ENCODE results near the gene IL19. TPM values are rescaled to one million over a fixed set of nuclear protein-coding genes. Genes with fewer than 3 reads are reported as not detected.

Gene IL19
- total RNA-seq, 6 experiments from 2014 or later = not detected

DNA sequence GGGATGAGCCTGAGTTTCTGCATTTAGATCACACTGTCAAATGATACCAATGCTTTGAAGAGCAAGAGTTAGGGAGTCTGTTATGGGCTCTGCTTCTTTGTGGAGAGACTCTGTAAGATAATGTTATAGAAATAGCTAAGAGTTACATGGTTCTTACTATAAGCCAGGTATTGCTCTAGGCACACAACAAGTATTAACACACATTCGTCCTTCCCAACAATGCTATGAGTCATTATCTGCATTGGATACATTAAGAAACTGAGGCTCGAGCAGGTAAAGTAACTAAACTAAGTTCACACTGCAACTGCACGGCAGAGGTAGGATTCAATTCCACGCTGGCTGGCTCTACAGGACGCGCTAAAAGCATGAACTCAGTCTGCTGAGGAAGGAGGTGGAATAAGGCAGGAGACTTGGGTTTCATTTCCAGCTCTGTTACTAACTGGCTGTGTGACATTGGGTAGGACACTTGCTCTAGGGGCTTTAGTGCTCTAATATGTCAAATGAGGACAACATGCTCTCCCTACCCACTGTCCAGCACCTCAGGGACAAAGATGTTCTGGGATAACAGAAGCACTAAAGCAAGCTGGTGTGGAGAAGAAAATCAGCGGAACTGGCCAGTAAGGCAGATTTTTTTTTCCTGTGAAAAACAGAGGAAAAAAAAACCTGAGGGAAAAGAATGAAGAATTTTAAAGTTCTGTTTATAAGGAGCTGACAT lies 71.2 kb downstream of the IL19 start:
- no peak overlapping the region for H3K4me3 Mint-ChIP-seq
- no peak for DNase-seq
- no peak overlapping the region for H3K27ac Mint-ChIP-seq
- H3K9me3 Mint-ChIP-seq = no peaks in the 10 kb centered on the region
- peaks cover 20% of the 10 kb centered on the region for H3K4me1 Mint-ChIP-seq (ENCODE audit: low read depth)
- no peaks in the 10 kb centered on the region for H3K36me3 Mint-ChIP-seq (ENCODE audit: low read depth)
- TF ChIP-seq, protein P1, sequence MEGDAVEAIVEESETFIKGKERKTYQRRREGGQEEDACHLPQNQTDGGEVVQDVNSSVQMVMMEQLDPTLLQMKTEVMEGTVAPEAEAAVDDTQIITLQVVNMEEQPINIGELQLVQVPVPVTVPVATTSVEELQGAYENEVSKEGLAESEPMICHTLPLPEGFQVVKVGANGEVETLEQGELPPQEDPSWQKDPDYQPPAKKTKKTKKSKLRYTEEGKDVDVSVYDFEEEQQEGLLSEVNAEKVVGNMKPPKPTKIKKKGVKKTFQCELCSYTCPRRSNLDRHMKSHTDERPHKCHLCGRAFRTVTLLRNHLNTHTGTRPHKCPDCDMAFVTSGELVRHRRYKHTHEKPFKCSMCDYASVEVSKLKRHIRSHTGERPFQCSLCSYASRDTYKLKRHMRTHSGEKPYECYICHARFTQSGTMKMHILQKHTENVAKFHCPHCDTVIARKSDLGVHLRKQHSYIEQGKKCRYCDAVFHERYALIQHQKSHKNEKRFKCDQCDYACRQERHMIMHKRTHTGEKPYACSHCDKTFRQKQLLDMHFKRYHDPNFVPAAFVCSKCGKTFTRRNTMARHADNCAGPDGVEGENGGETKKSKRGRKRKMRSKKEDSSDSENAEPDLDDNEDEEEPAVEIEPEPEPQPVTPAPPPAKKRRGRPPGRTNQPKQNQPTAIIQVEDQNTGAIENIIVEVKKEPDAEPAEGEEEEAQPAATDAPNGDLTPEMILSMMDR (IDR thresholded peaks at IDR 0.05) = no peak
- H3K27me3 Mint-ChIP-seq (ENCODE audit: insufficient read depth) = no peaks in the 10 kb centered on the region; the same call in 1 of the 2 replicates

DNA sequence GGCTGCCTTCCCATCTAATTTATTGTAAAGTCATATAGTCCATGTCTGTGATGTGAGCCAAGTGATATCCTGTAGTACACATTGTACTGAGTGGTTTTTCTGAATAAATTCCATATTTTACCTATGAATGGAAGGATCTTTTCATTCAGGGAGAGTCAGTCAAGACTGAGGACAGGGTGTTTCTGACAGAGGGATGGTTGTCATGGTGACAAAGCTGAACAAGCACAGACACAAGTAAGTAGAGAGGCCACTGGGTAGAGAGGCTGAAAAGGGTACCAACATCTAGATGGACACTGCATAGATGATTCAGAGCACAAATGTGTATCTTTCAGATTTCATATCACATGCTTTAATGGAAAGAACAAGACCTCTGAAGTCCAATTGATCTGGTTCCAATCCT lies 72.3 kb downstream of the IL19 start:
- peaks cover 20% of the 10 kb centered on the region for H3K4me1 Mint-ChIP-seq (ENCODE audit: low read depth)
- no peaks in the 10 kb centered on the region; the same call in 1 of the 2 replicates for H3K27me3 Mint-ChIP-seq (ENCODE audit: insufficient read depth)
- no peak for DNase-seq
- H3K4me3 Mint-ChIP-seq = no peak overlapping the region
- no peak overlapping the region for H3K27ac Mint-ChIP-seq
- no peaks in the 10 kb centered on the region for H3K9me3 Mint-ChIP-seq
- TF ChIP-seq, protein P1 (IDR thresholded peaks at IDR 0.05) = no peak
- no peaks in the 10 kb centered on the region for H3K36me3 Mint-ChIP-seq (ENCODE audit: low read depth)

DNA sequence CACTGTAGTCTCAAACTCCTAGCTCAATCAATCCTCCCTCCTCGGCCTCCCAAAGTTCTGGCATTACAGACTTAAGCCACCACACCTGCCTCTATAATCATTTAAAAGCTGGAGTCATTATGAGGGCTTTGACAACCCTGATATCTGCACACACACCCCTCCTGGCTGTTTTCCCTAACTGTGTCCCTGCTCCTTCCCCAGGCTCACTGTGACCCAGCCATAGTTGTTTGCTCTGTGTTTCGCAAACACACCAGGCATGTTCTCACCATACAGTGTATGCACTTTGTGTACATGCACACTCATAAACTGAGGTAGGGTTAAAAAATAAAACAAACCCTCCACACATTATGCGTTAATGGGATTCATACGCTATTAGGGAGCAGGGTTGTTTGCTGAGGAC lies 73.1 kb downstream of the IL19 start:
- no peaks in the 10 kb centered on the region; the same call in 1 of the 2 replicates for H3K27me3 Mint-ChIP-seq (ENCODE audit: insufficient read depth)
- peaks cover 18% of the 10 kb centered on the region for H3K4me1 Mint-ChIP-seq (ENCODE audit: low read depth)
- no peaks in the 10 kb centered on the region for H3K9me3 Mint-ChIP-seq
- DNase-seq = no peak
- no peaks in the 10 kb centered on the region for H3K36me3 Mint-ChIP-seq (ENCODE audit: low read depth)
- H3K27ac Mint-ChIP-seq = no peak overlapping the region
- TF ChIP-seq, protein P1 (IDR thresholded peaks at IDR 0.05) = no peak
- H3K4me3 Mint-ChIP-seq = no peak overlapping the region

DNA sequence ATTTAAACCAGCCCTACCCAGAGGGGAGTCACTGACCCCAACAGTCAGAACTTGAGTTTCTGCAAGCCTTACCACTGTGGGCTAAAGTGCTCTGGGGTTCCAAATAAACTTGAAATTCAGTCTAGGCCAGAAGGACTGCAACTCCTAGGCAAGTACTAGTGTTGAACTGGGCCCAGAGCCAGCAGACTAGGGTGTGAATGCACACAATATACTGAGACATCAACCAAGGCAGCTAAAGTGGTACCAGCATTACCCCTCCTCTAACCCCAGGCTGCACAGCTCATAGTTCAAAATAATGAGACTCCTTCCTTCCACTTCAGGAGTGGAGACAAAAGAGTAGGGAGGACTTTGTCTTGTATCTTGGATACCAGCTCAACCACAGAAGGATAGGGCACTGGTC lies 75.9 kb downstream of the IL19 start:
- Mint-ChIP-seq H3K9me3 (no peaks in the 10 kb centered on the region), H3K27me3 (ENCODE audit: insufficient read depth) (peaks cover 2% of the 10 kb centered on the region; the same call in 1 of the 2 replicates), H3K4me1 (ENCODE audit: low read depth) (peaks cover 2% of the 10 kb centered on the region), H3K27ac (no peak overlapping the region), H3K4me3 (no peak overlapping the region), H3K36me3 (ENCODE audit: low read depth) (no peaks in the 10 kb centered on the region)
- DNase-seq = no peak
- TF ChIP-seq, protein P1 (IDR thresholded peaks at IDR 0.05) = no peak

DNA sequence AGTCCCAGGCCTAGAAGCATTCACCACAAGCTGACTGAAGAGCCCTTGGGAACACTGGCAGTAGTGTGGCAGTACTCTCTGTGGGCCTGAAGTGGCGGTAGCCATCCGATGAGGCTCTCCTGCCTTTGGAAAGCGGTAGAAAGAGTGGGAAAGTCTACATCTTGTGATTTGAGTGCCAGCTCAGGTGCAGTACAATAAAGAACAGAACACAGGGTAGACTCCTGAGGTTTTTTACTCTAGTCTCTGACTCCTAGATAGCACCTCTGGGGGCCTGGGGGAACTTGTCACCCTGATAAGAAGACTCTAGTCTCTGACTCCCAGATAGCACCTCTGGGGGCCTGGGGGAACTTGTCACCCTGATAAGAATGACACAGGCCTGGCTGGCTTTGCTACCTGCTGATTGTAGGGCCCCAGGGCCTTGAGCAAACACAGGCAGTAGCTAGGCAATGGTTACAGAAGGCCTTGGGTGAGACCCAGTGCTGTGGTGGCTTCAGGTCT lies 76.8 kb downstream of the IL19 start:
- peaks cover 7% of the 10 kb centered on the region for H3K9me3 Mint-ChIP-seq
- TF ChIP-seq, protein P1 (IDR thresholded peaks at IDR 0.05) = no peak
- H3K27ac Mint-ChIP-seq = no peak overlapping the region
- DNase-seq = no peak
- peaks cover 2% of the 10 kb centered on the region; the same call in 1 of the 2 replicates for H3K27me3 Mint-ChIP-seq (ENCODE audit: insufficient read depth)
- no peak overlapping the region for H3K4me3 Mint-ChIP-seq
- peaks cover 9% of the 10 kb centered on the region; the same call in 1 of the 2 replicates for H3K36me3 Mint-ChIP-seq (ENCODE audit: low read depth)
- H3K4me1 Mint-ChIP-seq (ENCODE audit: low read depth) = peaks cover 7% of the 10 kb centered on the region
